GM12875 (cell line): Measurements from ENCODE around the gene PPDPF.
"Not testable (repeated sequence)": the region's sequence is repeated elsewhere in the genome, so short reads cannot be mapped to it uniquely, and the experiment has no call there.

Experiments used
- H3K4me3 ChIP-seq: one replicate; pipeline ENCODE4 v1.5.1; 2011; ENCODE audit warnings: low read depth, low read length, control low read depth
- TF ChIP-seq, protein P1 (sequence below): IDR thresholded peaks from 2 replicates; pipeline ENCODE4 v1.5.1; 2011; ENCODE audit warnings: low read depth, mild to moderate bottlenecking, control low read depth, inconsistent platforms, low read length, moderate library complexity, borderline replicate concordance; ENCODE audit not compliant: insufficient read depth

The PPDPF gene

DNA sequence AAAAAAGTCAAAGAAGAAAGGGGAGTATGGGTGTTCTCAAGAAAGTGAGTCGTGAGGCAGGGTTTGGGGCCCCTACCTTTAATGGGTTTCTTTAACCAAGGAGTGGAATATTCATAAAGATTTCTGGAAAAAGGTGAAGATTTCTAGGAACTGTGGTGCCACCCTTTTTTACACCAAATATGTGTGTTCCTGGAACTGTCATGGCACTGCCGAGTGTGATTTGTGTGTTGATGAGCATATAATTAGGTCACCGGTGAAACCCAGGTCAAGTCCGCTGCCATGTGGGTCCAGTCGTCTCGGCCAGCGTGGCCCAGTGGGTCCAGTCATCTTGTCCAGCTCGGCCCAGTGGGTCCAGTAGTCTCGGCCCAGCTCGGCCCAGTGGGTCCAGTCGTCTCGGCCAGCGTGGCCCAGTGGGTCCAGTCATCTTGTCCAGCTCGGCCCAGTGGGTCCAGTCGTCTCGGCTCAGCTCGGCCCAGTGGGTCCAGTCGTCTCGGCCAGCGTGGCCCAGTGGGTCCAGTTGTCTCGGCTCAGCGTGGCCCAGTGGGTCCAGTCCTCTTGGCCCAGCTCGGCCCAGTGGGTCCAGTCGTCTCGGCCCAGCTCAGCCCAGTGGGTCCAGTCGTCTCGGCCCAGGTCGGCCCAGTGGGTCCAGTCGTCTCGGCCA is 13.4 kb upstream of the PPDPF start:
- no peak overlapping the region for H3K4me3 ChIP-seq
- TF ChIP-seq, protein P1, sequence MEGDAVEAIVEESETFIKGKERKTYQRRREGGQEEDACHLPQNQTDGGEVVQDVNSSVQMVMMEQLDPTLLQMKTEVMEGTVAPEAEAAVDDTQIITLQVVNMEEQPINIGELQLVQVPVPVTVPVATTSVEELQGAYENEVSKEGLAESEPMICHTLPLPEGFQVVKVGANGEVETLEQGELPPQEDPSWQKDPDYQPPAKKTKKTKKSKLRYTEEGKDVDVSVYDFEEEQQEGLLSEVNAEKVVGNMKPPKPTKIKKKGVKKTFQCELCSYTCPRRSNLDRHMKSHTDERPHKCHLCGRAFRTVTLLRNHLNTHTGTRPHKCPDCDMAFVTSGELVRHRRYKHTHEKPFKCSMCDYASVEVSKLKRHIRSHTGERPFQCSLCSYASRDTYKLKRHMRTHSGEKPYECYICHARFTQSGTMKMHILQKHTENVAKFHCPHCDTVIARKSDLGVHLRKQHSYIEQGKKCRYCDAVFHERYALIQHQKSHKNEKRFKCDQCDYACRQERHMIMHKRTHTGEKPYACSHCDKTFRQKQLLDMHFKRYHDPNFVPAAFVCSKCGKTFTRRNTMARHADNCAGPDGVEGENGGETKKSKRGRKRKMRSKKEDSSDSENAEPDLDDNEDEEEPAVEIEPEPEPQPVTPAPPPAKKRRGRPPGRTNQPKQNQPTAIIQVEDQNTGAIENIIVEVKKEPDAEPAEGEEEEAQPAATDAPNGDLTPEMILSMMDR, result no peak

DNA sequence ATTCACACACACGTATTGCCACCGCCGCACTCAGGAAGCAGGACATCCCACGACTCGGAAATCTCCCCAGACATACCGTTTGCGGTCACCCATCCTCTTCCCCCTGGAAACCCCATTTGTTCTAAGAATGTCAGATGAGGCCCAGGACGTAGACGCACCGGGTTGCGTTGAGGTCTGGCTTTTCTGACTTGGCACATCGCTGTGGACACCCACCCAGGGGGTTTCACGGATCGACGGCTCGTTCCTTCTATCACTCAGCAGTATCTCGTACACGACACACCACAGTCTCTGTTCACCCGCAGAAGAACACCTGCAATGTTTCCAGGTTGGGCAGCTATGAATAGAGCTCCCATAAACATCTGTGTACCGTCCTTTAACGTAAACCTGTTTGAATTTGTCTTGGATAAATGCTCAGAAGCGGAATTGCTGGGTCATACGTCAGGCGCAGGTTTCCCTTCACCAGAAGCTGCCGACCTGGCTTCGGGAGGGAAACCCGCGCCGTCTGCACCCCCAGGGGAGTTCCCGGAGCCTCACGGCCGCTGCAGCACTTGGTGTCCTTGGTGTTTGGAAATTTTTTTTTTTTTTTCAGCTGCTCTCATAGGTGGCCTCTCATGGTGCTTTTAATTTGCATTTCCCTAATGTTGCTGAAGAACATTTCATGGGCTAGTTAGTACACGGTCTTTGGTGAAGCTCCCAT is 12.3 kb upstream of the PPDPF start:
- TF ChIP-seq, protein P1, result no peak
- no peak overlapping the region for H3K4me3 ChIP-seq

DNA sequence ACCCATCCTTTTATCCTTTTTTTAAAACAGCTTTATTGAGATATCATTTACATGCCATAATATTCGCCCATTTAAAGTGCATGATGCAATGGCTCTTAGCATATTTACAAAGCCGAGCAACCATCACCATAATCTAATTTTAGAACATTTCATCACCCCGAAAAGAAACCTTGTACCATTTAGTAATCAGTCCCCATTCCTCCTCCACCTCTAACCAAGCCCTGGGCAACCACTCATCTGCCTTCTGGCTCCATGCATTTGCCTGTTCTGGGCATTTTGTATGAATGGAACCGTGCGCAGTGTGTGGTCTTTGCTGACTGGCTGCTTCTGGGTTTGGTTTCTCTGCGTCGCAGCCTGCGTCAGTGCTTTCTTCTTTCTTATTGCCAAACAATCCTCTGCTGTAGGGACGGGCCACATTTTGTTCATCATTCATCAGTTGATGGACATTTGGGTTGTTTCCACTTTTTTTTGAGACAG is 11.4 kb upstream of the PPDPF start:
- TF ChIP-seq, protein P1, result no peak
- no peak overlapping the region for H3K4me3 ChIP-seq

DNA sequence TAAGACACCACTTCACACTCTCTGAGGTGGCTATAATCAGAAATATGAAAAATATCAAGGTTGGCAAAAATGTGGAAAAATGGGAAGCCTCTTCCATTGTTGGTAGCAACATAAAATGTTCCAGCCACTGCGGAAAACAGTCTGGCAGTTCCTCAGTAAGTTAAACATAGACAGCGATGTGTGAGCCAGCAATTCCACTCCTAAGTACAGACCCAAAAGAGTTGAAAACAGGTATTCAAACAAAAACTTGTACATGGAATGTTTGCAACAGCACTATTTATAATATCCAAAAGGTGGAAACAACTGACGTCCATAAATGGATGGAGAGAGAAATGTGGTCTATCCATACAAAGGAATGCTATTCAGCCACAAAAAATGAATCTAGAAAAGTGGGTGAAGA is 7.4 kb upstream of the PPDPF start:
- H3K4me3 ChIP-seq, result no peak overlapping the region

DNA sequence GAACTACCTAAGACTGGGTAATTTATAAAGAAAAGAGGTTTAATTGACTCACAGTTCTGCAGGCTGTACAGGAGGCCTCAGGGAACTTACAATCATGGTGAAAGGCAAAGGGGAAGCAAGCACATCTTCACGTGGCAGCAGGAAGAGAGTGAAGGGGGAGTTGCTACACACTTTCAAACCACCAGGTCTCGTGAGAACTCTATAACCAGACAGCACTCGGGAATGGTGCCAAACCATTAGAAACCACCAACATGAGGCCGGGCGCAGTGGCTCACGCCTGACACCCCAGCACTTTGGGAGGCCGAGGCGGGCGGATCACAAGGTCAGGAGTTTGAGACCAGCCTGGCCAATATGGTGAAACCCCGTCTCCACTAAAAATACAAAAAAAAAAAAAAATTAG is 6.0 kb upstream of the PPDPF start:
- H3K4me3 ChIP-seq, result not testable (repeated sequence)

More for the DNA sequence above, 7.4 kb upstream of the PPDPF start:
- TF ChIP-seq, protein P1, result no peak

DNA sequence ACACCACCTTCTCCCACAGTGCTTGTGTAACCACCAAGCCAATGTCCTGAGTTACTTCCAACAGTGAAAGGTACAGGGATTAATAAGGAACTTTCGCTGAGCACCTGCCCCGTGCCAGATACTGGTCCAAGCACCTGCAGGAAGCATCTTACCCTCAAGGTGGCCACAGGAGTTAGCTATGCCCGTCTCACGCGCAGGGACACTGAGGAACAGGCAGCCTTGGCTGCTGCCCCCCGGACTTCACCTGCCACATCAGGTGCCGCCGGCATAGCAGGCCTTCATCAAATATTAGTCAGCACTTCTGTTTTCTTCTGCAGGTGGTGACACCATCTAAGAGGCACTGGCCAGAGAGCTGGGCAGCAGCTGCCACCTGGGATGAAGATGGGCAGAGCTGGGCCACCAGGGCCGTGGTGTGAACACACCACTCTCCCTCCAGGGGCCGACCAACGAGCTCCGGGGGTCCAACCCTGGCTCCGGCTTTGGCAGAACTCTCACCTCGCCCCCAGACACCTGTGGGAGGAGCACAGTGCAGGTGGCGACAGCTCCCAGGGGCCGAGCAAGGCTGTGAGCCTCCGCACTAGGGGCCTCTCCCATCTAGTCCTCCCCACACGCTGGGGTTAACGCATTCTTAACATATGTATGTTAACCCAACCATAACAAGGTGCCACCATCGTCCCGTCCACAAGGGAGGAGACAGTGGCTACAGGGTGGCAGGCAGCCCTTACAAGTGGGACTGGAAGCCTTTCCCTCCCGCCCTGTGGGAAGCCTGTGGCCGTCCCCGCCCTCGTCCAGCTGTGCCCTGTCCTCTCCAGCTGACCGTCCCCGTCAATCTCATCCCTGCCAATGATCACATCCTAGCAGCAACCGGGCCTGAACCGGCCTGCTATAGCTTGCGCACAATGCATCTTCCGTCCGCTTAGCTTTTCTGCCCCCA is 2.9 kb upstream of the PPDPF start:
- TF ChIP-seq, protein P1, result no peak
- H3K4me3 ChIP-seq, result no peak overlapping the region

DNA sequence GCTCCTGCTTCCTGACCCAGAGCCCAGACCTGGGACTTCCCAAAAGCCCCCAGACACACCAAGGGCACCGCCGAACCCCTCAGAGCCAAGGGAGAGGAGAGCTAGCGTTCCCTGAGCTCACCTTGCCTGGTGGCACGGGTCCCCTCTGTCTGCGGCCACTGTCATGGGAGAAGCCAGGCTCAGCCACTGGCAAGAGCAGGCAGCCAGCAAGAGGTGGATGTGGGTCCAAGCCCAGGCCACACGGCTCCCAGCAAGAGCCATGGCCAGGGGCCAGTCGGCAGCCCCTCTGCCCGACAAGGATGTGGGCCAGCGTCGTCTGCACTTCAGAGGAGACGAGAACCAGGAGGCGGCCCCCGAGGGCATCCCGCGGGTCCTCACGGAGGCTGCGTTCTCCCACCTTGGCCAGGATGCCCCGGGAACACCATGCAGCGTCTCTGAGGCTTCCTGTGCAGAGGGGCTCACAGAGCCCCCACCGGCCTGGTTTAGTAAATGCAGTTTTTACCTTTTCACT is 2.2 kb upstream of the PPDPF start:
- H3K4me3 ChIP-seq, result no peak overlapping the region
- TF ChIP-seq, protein P1, result no peak
